HEK293 (cell line): Measurements from ENCODE around the gene CISH.

Experiments used
- TCF7L2 ChIP-seq: IDR thresholded peaks from 2 replicates; pipeline ENCODE4 v1.6.1; 2011; ENCODE audit warnings: low read depth, mild to moderate bottlenecking, inconsistent platforms, low read length, moderate library complexity, borderline replicate concordance
- YY1 ChIP-seq: fragments of 450-650 bp; formaldehyde crosslinking; IDR thresholded peaks from 2 replicates; pipeline ENCODE4 v1.5.1; 2018; ENCODE audit warnings: missing biosample characterization, missing genetic modification characterization
- ZNF19 ChIP-seq: fragments of 450-650 bp; formaldehyde crosslinking; IDR thresholded peaks from 2 replicates; pipeline ENCODE4; 2016; ENCODE audit warnings: missing biosample characterization, missing genetic modification characterization, low read depth
- ZNF274 ChIP-seq, 2 experiments: fragments of 200-500 bp in 1 of 2; fragments of 450-650 bp in 1 of 2; sonication (Bioruptor generic) in 1 of 2; formaldehyde crosslinking in 1 of 2; IDR thresholded peaks; 2 replicates each; pipeline versions ENCODE4 v1.5.1 to v1.6.1; 2014 to 2016; ENCODE audit warnings: borderline replicate concordance in 1 of 2, inconsistent platforms in 1 of 2, low read length in 1 of 2, missing biosample characterization in 1 of 2, missing genetic modification characterization in 1 of 2
- TF ChIP-seq, protein P1 (sequence below): fragments of 450-650 bp; formaldehyde crosslinking; IDR thresholded peaks from 2 replicates; pipeline ENCODE4 v1.5.1; 2016; ENCODE audit warnings: missing biosample characterization, missing genetic modification characterization

DNA sequence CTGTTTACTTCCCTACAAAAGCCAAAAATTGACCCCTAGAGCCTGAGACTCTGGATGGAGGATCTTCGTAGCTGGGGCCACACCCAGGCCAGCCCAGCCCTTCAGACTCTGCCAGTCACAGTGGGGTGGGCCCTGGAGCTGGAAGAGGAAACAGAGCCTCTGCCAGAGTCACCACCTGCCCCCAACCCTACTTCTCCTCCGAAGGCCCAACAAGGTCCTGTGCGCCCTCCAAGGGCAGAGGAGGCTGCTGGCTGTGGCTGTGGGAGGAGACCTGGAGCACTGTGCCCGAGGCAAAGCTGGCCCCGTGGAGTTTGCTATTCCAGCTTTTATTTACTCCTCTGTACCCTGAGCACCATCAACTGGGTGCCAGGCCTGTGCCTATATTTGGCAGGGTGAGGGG is 19.0 kb downstream of the CISH start:
- TF ChIP-seq ZNF274 (IDR thresholded peaks at IDR 0.05; ENCODE audit: low read length) = no peak
- TF ChIP-seq ZNF274 (tag by site-specific recombination; IDR thresholded peaks at IDR 0.05; ENCODE audit: borderline replicate concordance) = no peak
- TF ChIP-seq YY1 (tag by site-specific recombination) = no peak
- TF ChIP-seq, protein P1, sequence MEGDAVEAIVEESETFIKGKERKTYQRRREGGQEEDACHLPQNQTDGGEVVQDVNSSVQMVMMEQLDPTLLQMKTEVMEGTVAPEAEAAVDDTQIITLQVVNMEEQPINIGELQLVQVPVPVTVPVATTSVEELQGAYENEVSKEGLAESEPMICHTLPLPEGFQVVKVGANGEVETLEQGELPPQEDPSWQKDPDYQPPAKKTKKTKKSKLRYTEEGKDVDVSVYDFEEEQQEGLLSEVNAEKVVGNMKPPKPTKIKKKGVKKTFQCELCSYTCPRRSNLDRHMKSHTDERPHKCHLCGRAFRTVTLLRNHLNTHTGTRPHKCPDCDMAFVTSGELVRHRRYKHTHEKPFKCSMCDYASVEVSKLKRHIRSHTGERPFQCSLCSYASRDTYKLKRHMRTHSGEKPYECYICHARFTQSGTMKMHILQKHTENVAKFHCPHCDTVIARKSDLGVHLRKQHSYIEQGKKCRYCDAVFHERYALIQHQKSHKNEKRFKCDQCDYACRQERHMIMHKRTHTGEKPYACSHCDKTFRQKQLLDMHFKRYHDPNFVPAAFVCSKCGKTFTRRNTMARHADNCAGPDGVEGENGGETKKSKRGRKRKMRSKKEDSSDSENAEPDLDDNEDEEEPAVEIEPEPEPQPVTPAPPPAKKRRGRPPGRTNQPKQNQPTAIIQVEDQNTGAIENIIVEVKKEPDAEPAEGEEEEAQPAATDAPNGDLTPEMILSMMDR = no peak
- TF ChIP-seq TCF7L2 = no peak
- no peak for TF ChIP-seq ZNF19 (tag by site-specific recombination)
